AG04450 (cell line): ENCODE data around the gene ATP5ME. TPM values are rescaled to one million over a fixed set of nuclear protein-coding genes. Genes with fewer than 3 reads are reported as not detected.

Experiments used
- CTCF ChIA-PET: fragments of 300-600, 350-600 bp; formaldehyde crosslinking; extraction: SDS; loops from one replicate; lab custom pipeline; 2022; ENCODE audit warnings: antibody characterized with exemption, inconsistent platforms; lab: Charles Lee
- POLR2A ChIA-PET: fragments of 350-600 bp; formaldehyde crosslinking; extraction: SDS; loops from one replicate; lab custom pipeline; 2021; ENCODE audit warnings: antibody characterized with exemption, inconsistent platforms; lab: Yijun Ruan, JAX
- DNase-seq: peaks from one replicate; pipeline ENCODE4 v3.0.0-alpha.2; 2011; ENCODE audit warnings: low read depth, low spot score
- H3K27ac ChIP-seq: one replicate; pipeline ENCODE4 v1.5.1; 2012; ENCODE audit warnings: low read depth, low read length, control low read depth
- H3K27me3 ChIP-seq: one replicate; pipeline ENCODE4 v1.6.0; 2012; ENCODE audit warnings: low read length; ENCODE audit not compliant: control insufficient read depth, insufficient read depth
- H3K4me3 ChIP-seq: 2 replicates; pipeline ENCODE4 v1.5.1; 2011; ENCODE audit warnings: mild to moderate bottlenecking, low read depth, low read length, control low read depth
- H3K9me3 ChIP-seq: 2 replicates; pipeline ENCODE4 v1.5.1; 2012; ENCODE audit warnings: low read length; ENCODE audit not compliant: control insufficient read depth, insufficient read depth
- CTCF ChIP-seq: IDR thresholded peaks from 2 replicates; pipeline ENCODE4 v1.5.1; 2011; ENCODE audit warnings: low read depth, low read length, control low read depth, inconsistent platforms
- polyA plus RNA-seq: library from polyadenylated mRNA; depleted of rRNA; stranded (reverse); fragments of >200 nt; gene quantifications from 2 replicates; pipeline ENCODE4 v1.2.3, GENCODE V29; 2011

The ATP5ME gene
- polyA plus RNA-seq, 1 experiment, result 262 TPM

- Histone ChIP-seq H3K27me3 (no peaks in the 10 kb centered on the region), H3K9me3 (no peaks in the 10 kb centered on the region; the same call in 1 of the 2 replicates), H3K27ac (no peak overlapping the region), H3K4me3 (no peak overlapping the region)
- no peak for TF ChIP-seq CTCF
- ChIA-PET CTCF (no interaction called here), POLR2A (no interaction called here)
- DNase-seq, result no peak
These were observed 3.6 kb upstream of the ATP5ME start for GRCh38 chr4:677431-678293.

GRCh38 chr4:676871-677235, 2.8 kb upstream of the ATP5ME start:
- no peaks in the 10 kb centered on the region; the same call in 1 of the 2 replicates for H3K9me3 ChIP-seq
- H3K27ac ChIP-seq, result no peak overlapping the region
- no peak for TF ChIP-seq CTCF
- no peaks in the 10 kb centered on the region for H3K27me3 ChIP-seq
- CTCF ChIA-PET, result no interaction called here
- DNase-seq, result no peak
- no peak overlapping the region for H3K4me3 ChIP-seq
- POLR2A ChIA-PET, result no interaction called here

GRCh38 chr4:675980-676870, 2.1 kb upstream of the ATP5ME start:
- Histone ChIP-seq H3K4me3 (no peak overlapping the region), H3K27me3 (no peaks in the 10 kb centered on the region), H3K9me3 (no peaks in the 10 kb centered on the region; the same call in 1 of the 2 replicates), H3K27ac (no peak overlapping the region)
- CTCF ChIA-PET, result no interaction called here
- no peak for DNase-seq
- POLR2A ChIA-PET, result no interaction called here
- TF ChIP-seq CTCF, result no peak

- ChIA-PET POLR2A (no interaction called here), CTCF (interaction anchor here (0.9 to 1.3 kb wide), 2 partner anchors 12 to 23 kb away, joined by 3 to 4 read pairs; no protein-coding TSS in a partner anchor)
- no peaks in the 10 kb centered on the region for H3K27me3 ChIP-seq
- peak overlapping the region; percentile 21 for H3K27ac ChIP-seq
- DNase-seq, result no peak
- no peak for TF ChIP-seq CTCF
- H3K9me3 ChIP-seq, result no peaks in the 10 kb centered on the region; the same call in 1 of the 2 replicates
- H3K4me3 ChIP-seq, result peak overlapping the region; percentile 76
These were observed 1.2 kb upstream of the ATP5ME start for GRCh38 chr4:675036-675882.
